Psoas muscle (tissue), 8 donors: Measurements from ENCODE around the gene UBE2Q1. TPM values are rescaled to one million over a fixed set of nuclear protein-coding genes. Genes with fewer than 3 reads are reported as not detected.

Source experiments
- ATAC-seq, 4 donors: fragments of 200-7000 bp; cut with Tn5 transposase; one replicate each; pipeline ENCODE4 v1.9.1; 2020; ENCODE audit warnings: moderate library complexity in 3 of 4, mild to moderate bottlenecking in 2 of 4
- DNase-seq, 2 donors: peaks; one replicate each; pipeline ENCODE4 v3.0.0-alpha.2; 2020
- H3K27ac ChIP-seq: fragments of 200-600 bp; one replicate; pipeline ENCODE4 v1.8.0; 2022
- H3K27me3 ChIP-seq, 3 donors: fragments of 200-600 bp in 1 of 3; one replicate each; pipeline versions ENCODE4 v1.6.1 to v1.8.0; 2013 to 2022; ENCODE audit warnings: low read length in 2 of 3, mild to moderate bottlenecking in 2 of 3, moderate library complexity in 1 of 3; ENCODE audit not compliant: insufficient read depth in 3 of 3
- H3K36me3 ChIP-seq, 2 donors: fragments of 200-600 bp in 1 of 2; one replicate each; pipeline versions ENCODE4 v1.6.1 to v1.8.0; 2013 to 2022; ENCODE audit warnings: low read depth in 1 of 2, mild to moderate bottlenecking in 1 of 2, moderate library complexity in 1 of 2; ENCODE audit not compliant: insufficient read depth in 1 of 2
- H3K4me1 ChIP-seq: fragments of 200-600 bp; one replicate; pipeline ENCODE4 v1.8.0; 2022
- H3K4me3 ChIP-seq: fragments of 200-600 bp; one replicate; pipeline ENCODE4 v1.8.0; 2022; ENCODE audit warnings: mild to moderate bottlenecking
- H3K9me3 ChIP-seq: fragments of 200-600 bp; one replicate; pipeline ENCODE4 v1.8.0; 2022
- WGBS, 3 donors: extraction: QIAGEN DNeasy Blood & Tissue Kit; methylation state at CpG; one replicate each; pipeline versions ENCODE4 v1.1.6 to v1.1.7; 2013; 5-methylcytosine and 5-hydroxymethylcytosine counted together
- intact Hi-C, 2 donors: fragments of 100-400 bp; cut with DNase I; formaldehyde crosslinking; loops; one replicate each; pipeline versions ENCODE4 v1.11.0 to v1.14.2; 2022
- polyA plus RNA-seq, 3 donors: library from polyadenylated mRNA; stranded (reverse); fragments of 200-250 nt; gene quantifications; one replicate each; pipeline ENCODE4 v1.2.3, GENCODE V29; 2013
- total RNA-seq, 4 donors: library from RNA; stranded (reverse); fragmentation: NEBNext Ultra II Directional in 2 of 4; extraction: Animal tissue kit (Norgen Biotek cat#: 25700) in 2 of 4; gene quantifications; one replicate each; pipeline versions ENCODE4 v1.2.1 to v1.2.4, GENCODE V29; 2021 to 2023
- TF ChIP-seq, protein P1 (sequence below): fragments of 200-600 bp; IDR thresholded peaks from one replicate; pipeline ENCODE4 v1.8.0; 2022; ENCODE audit warnings: antibody characterized with exemption
- donor health status: healthy with polysubstance abuse.
- donor health status: DM: no; HTN: no; CAD: no; lungs with moderate emphysema.
- donor health status: Bipolar disorder and iron deficiency.
- donor health status: healthy.
- donor health status: DM: yes; HTN: yes; CAD: no.
- donor health status: DM: no; HTN: no; CAD: no.
- donor health status: DM: no; HTN: no; CAD: no.
- donor health status: DM: yes; HTN: yes; CAD: no.

The UBE2Q1 gene
- total and polyA plus RNA-seq, 7 donors, result 34.0 to 65.5 (median 50.8) TPM

DNA sequence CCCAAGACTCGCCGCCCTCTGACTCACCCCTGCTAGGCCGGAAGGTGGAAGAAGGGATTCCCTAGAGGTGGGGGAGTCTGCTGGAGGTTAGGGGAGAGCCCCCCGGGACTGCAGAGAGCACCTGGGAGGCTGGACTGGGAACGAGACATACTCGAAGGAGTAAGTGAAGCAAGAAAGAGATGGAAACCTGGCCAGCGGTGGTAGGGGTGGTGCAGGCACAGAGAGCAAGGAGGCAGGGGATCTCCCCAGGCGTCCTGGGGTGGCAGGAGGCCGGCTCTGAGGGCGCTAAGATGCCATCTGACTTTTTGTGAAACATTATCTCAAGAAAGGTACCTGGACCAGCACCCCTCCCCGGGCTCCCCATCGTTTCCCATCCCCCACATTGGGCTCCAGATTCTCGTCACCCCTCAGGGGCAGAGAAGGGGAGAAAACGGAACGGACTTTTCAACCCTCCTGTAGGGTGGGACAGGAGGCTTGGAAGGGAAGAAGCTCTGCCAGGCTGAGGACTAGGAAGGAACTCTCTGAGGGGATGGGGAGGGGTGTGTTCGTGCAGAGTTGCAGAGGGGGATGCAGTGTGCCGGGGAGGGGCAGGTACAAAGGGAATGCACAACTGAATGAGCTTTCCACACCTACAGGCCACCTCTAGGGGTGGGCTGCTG, 9.8 kb upstream of the UBE2Q1 start:
- peaks cover 4% of the 10 kb centered on the region for H3K4me1 ChIP-seq
- no peaks in the 10 kb centered on the region for H3K9me3 ChIP-seq
- H3K36me3 ChIP-seq, result no peaks in the 10 kb centered on the region
- WGBS, 3 donors, result 28 to 36% (median 29%) methylated on average over 17 of the region's 17 CpGs
- no peak overlapping the region for H3K27ac ChIP-seq
- ATAC-seq (peak in 1 of 4 donors; percentile 6), DNase-seq (no peak)
- TF ChIP-seq, protein P1, sequence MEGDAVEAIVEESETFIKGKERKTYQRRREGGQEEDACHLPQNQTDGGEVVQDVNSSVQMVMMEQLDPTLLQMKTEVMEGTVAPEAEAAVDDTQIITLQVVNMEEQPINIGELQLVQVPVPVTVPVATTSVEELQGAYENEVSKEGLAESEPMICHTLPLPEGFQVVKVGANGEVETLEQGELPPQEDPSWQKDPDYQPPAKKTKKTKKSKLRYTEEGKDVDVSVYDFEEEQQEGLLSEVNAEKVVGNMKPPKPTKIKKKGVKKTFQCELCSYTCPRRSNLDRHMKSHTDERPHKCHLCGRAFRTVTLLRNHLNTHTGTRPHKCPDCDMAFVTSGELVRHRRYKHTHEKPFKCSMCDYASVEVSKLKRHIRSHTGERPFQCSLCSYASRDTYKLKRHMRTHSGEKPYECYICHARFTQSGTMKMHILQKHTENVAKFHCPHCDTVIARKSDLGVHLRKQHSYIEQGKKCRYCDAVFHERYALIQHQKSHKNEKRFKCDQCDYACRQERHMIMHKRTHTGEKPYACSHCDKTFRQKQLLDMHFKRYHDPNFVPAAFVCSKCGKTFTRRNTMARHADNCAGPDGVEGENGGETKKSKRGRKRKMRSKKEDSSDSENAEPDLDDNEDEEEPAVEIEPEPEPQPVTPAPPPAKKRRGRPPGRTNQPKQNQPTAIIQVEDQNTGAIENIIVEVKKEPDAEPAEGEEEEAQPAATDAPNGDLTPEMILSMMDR, result no peak
- H3K4me3 ChIP-seq, result peak overlapping the region; percentile 44
- H3K27me3 ChIP-seq, result peaks cover 0 to 6% (median 0%) of the 10 kb centered on the region in 3 donors
- intact Hi-C loops, result loop anchor here in 1 of 2 donors (5.0 to 10.0 kb wide), 4 partner anchors 97 to 367 kb away; partner anchors contain the start of gene PMVK

DNA sequence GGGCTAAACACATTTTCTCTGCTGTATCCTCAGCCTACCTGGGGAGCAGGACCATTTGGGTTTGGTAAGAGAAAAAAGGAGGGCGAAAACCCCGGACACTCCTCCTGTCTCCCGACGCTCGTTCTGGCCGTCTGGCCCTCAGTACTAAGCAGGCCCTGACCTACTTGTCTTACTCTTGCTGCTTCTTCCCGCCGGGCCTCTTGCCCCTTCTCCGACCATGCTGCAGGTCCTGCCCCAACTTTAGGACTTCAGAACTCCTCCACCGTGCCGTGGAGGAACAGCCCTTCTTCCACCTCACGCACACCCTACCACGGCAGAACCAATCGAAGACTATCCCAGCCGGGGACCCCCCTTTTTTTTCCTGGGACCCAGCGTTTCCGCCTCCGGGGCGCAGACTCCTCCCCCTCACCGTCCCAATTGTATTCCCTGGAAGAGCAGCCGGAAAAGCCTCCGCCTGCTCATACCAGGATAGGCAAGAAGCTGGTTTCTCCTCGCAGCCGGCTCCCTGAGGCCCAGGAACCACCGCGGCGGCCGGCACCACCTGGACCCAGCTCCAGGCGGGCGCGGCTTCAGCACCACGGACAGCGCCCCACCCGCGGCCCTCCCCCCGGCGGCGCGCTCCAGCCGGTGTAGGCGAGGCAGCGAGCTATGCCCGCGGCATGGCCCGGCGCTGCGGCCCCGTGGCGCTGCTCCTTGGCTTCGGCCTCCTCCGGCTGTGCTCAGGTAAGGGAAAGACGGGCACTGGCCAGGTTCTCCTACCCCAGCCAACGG, 9.1 kb upstream of the UBE2Q1 start, which contains the start of gene CHRNB2:
CHRNB2 (plus strand) TSS at position 393 of the 771 bp plus-strand sequence; CDS start at position 660, 267 bp downstream.
- TF ChIP-seq, protein P1, result no peak
- WGBS, 3 donors, result 2 to 3% (median 2%) methylated on average over 35 to 53 of the region's 53 CpGs
- DNase-seq, result peak; percentile 68 to 83
- no peak within 1 kb of the TSS for H3K27ac ChIP-seq
- peaks cover 0 to 6% (median 0%) of the 10 kb centered on the region in 3 donors for H3K27me3 ChIP-seq
- no peaks in the 10 kb centered on the region for H3K9me3 ChIP-seq
- ATAC-seq, result peak; percentile 93 to 98 (median 96)
- intact Hi-C loops, result loop anchor here in 1 of 2 donors (5.0 to 10.0 kb wide), 4 partner anchors 97 to 367 kb away; partner anchors contain the start of gene PMVK
- H3K4me1 ChIP-seq, result peaks cover 4% of the 10 kb centered on the region
- no peaks in the 10 kb centered on the region for H3K36me3 ChIP-seq
- H3K4me3 ChIP-seq, result peak within 1 kb of the TSS; percentile 44

DNA sequence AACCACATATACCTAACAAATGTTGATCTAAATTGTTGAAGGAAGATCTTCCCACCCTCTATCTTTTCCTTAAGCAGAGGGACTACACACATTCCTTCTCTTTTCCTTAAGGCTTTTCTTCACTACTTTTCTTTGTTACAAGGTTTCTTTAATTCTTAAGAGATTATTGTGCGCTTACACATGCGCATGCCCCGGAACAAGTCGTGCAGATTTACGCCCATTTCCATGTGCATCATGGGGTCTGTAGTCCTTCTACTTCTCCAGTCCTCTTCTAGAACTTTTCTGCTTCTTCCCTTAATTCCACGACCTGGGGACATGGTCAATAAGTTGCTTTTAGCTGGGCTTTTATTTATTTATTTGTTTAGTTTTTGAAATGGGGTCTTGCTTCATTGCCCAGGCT, 7.4 kb upstream of the UBE2Q1 start:
- no peak overlapping the region for H3K4me3 ChIP-seq
- H3K36me3 ChIP-seq, result no peaks in the 10 kb centered on the region
- intact Hi-C loops, result loop anchor here in 1 of 2 donors (5.0 to 10.0 kb wide), 4 partner anchors 99 to 369 kb away; partner anchors contain the start of gene PMVK
- WGBS, 3 donors, result 80 to 87% (median 81%) methylated on average over 6 of the region's 6 CpGs
- no peaks in the 10 kb centered on the region for H3K9me3 ChIP-seq
- peaks cover 0 to 6% (median 0%) of the 10 kb centered on the region in 3 donors for H3K27me3 ChIP-seq
- no peak for DNase-seq
- peaks cover 4% of the 10 kb centered on the region for H3K4me1 ChIP-seq
- no peak for ATAC-seq
- no peak overlapping the region for H3K27ac ChIP-seq
- TF ChIP-seq, protein P1, result no peak

DNA sequence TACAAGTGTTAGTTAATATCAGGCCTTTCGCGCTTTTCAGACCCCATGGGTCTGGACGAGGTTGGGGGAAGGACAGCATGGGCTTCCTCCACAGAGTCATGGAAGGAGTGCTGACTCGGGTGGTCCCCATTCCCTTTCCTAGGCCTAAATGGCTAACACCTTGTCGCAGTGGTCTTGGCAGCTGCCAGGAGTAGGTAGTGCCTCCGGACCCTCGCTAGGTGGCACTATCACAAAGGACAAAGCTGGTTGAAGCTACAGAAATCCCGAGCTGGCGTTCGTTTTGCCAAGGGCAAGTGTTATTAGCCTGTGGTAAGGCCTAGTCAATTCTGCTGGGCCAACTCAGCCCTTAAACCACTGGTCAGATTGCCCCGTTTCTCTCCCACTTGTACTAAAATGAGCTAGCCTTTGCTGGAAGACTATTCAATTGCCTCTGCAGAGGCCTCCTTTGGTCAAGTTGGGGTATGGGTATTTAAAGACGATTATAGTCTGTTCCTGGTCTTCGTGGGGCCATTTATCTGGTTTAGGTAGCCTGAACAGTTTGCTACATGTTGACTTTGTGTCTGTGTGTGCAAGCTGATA, 1.1 kb upstream of the UBE2Q1 start:
- Histone ChIP-seq H3K4me3 (peak overlapping the region; percentile 91), H3K4me1 (peaks cover 28% of the 10 kb centered on the region), H3K36me3 (peaks cover 0 to 14% of the 10 kb centered on the region in 2 donors), H3K27ac (peak overlapping the region; percentile 97), H3K27me3 (no peaks in the 10 kb centered on the region), H3K9me3 (no peaks in the 10 kb centered on the region)
- intact Hi-C loops, result loop anchor here (5.0 to 10.0 kb wide), 7 partner anchors 105 to 495 kb away; partner anchors contain the start of genes ADAM15 (in 1 of the 2), PMVK (in 1 of the 2) and UBAP2L (in 1 of the 2)
- TF ChIP-seq, protein P1, result peak; percentile 94
- DNase-seq, result peak; percentile 86 to 92
- WGBS, 3 donors, result 9 to 11% (median 10%) methylated on average over 13 of the region's 13 CpGs
- peak; percentile 77 to 84 (median 80) for ATAC-seq
